Measurements from ENCODE around the gene KIR2DL1. TPM values are rescaled to one million over a fixed set of nuclear protein-coding genes. Genes with fewer than 3 reads are reported as not detected.
"Not testable (repeated sequence)": the region's sequence is repeated elsewhere in the genome, so short reads cannot be mapped to it uniquely, and the experiment has no call there.

The KIR2DL1 gene
- total and polyA plus RNA-seq, 12 donors = 0.15 TPM; not detected in 11

DNA sequence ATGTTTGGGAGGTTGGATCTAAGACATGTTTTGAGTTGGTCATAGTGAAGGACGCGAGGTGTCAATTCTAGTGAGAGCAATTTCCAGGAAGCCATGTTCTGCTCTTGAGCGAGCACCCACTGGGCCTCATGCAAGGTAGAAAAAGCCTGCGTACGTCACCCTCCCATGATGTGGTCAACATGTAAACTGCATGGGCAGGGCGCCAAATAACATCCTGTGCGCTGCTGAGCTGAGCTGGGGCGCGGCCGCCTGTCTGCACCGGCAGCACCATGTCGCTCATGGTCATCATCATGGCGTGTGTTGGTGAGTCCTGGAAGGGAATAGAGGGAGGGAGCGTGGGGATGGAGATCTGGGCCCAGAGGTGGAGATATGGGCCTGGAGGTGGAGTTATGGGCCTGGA, 62.9 kb downstream of the KIR2DL1 start, which contains the start of gene KIR2DS4:
KIR2DS4 (plus strand) TSS at position 181 of the 400 bp plus-strand sequence.
- intact Hi-C loops (cut with DNase I) = not testable (repeated sequence)

More for the DNA sequence above, 62.9 kb downstream of the KIR2DL1 start, which contains the start of gene KIR2DS4:
- not testable (repeated sequence) for H3K9me3 ChIP-seq (replicated peaks in 1 of 3); H3K36me3 ChIP-seq (replicated peaks in 1 of 2); H3K27me3 ChIP-seq; H3K27ac ChIP-seq; DNase-seq; H3K4me3 ChIP-seq; H3K4me1 ChIP-seq (replicated peaks in 1 of 2)
- WGBS, 4 donors = 84 to 95% (median 90%) methylated on average over 6 to 14 of the region's 14 CpGs

Small RNAs within 50 kb of the gene (small RNA-seq; reads per million reads assigned to genes)
- gene KIR3DP1 = 0 reads per million in 2 donors

Other genes with a start within 250 kb of the KIR2DL1 start
- 1 to 10 TPM in 8 of 9 donors, under 1 TPM in 1; 0.55 to 9.2 (median 4.6) TPM for gene LILRA2, start 196.0 kb upstream of the KIR2DL1 start, total RNA-seq
- 10 to 100 TPM in 1 of 3 donors, 1 to 10 TPM in 2; 1.5 to 13.5 (median 2.6) TPM for gene LILRA2, start 196.0 kb upstream of the KIR2DL1 start, polyA plus RNA-seq
- gene LILRA1, start 176.2 kb upstream of the KIR2DL1 start, total RNA-seq = 1 to 10 TPM in 5 of 9 donors, under 1 TPM in 4; 0.30 to 5.5 (median 1.1) TPM
- 1 to 10 TPM in 1 of 3 donors, under 1 TPM in 2; 0.51 to 3.0 (median 0.88) TPM for gene LILRA1, start 176.2 kb upstream of the KIR2DL1 start, polyA plus RNA-seq
- 10 to 100 TPM in 5 of 9 donors, 1 to 10 TPM in 2, under 1 TPM in 2; 0.36 to 20.2 (median 10.1) TPM for gene LILRB1, start 139.3 kb upstream of the KIR2DL1 start, total RNA-seq
- gene LILRB1, start 139.3 kb upstream of the KIR2DL1 start, polyA plus RNA-seq = 10 to 100 TPM in 1 of 3 donors, 1 to 10 TPM in 2; 2.4 to 14.7 (median 3.1) TPM
- gene LILRB4, start 106.8 kb upstream of the KIR2DL1 start, total RNA-seq = 10 to 100 TPM in 6 of 9 donors, 1 to 10 TPM in 1, under 1 TPM in 2; 0.83 to 26.4 (median 10.9) TPM
- gene LILRB4, start 106.8 kb upstream of the KIR2DL1 start, polyA plus RNA-seq = 10 to 100 TPM in 1 of 3 donors, 1 to 10 TPM in 2; 2.5 to 12.1 (median 5.0) TPM
- not detected for gene KIR3DL3, start 45.4 kb upstream of the KIR2DL1 start, total RNA-seq
- not detected for gene KIR3DL3, start 45.4 kb upstream of the KIR2DL1 start, polyA plus RNA-seq
- under 1 TPM in 1 of 9 donors, not detected in 8; 0.28 TPM for gene KIR2DL3, start 31.3 kb upstream of the KIR2DL1 start, total RNA-seq
- under 1 TPM in 1 of 3 donors, not detected in 2; 0.24 TPM for gene KIR2DL3, start 31.3 kb upstream of the KIR2DL1 start, polyA plus RNA-seq
- gene KIR2DL4, start 33.8 kb downstream of the KIR2DL1 start, total RNA-seq = under 1 TPM in 2 of 9 donors, not detected in 7; 0.34 to 0.36 TPM
- gene KIR2DL4, start 33.8 kb downstream of the KIR2DL1 start, polyA plus RNA-seq = under 1 TPM in 2 of 3 donors, not detected in 1; 0.07 to 0.31 TPM
- under 1 TPM in 1 of 9 donors, not detected in 8; 0.11 TPM for gene KIR3DL1, start 46.7 kb downstream of the KIR2DL1 start, total RNA-seq
- under 1 TPM in 1 of 3 donors, not detected in 2; 0.09 TPM for gene KIR3DL1, start 46.7 kb downstream of the KIR2DL1 start, polyA plus RNA-seq
- gene KIR2DS4, start 62.9 kb downstream of the KIR2DL1 start, total RNA-seq = not detected
- gene KIR2DS4, start 62.9 kb downstream of the KIR2DL1 start, polyA plus RNA-seq = under 1 TPM in 1 of 3 donors, not detected in 2; 0.16 TPM
- not detected for gene KIR3DL2, start 80.7 kb downstream of the KIR2DL1 start, total RNA-seq
- gene KIR3DL2, start 80.7 kb downstream of the KIR2DL1 start, polyA plus RNA-seq = under 1 TPM in 2 of 3 donors, not detected in 1; 0.03 to 0.15 TPM
- 1 to 10 TPM in 2 of 9 donors, under 1 TPM in 4, not detected in 3; 0.27 to 3.3 (median 0.61) TPM for gene FCAR, start 104.4 kb downstream of the KIR2DL1 start, total RNA-seq
- gene FCAR, start 104.4 kb downstream of the KIR2DL1 start, polyA plus RNA-seq = under 1 TPM in 2 of 3 donors, not detected in 1; 0.13 to 0.24 TPM
- under 1 TPM in 2 of 9 donors, not detected in 7; 0.17 to 0.55 TPM for gene NCR1, start 136.4 kb downstream of the KIR2DL1 start, total RNA-seq
- not detected for gene NCR1, start 136.4 kb downstream of the KIR2DL1 start, polyA plus RNA-seq
- gene NLRP7, start 177.7 kb downstream of the KIR2DL1 start, total RNA-seq = not detected
- under 1 TPM in 1 of 3 donors, not detected in 2; 0.05 TPM for gene NLRP7, start 177.7 kb downstream of the KIR2DL1 start, polyA plus RNA-seq
- gene NLRP2, start 196.6 kb downstream of the KIR2DL1 start, total RNA-seq = 1 to 10 TPM in 5 of 9 donors, under 1 TPM in 4; 0.34 to 4.4 (median 1.3) TPM
- gene NLRP2, start 196.6 kb downstream of the KIR2DL1 start, polyA plus RNA-seq = 1 to 10 TPM in 2 of 3 donors, under 1 TPM in 1; 0.08 to 3.9 (median 2.3) TPM